GM12878 (cell line): ENCODE data around the gene TBX15. TPM values are rescaled to one million over a fixed set of nuclear protein-coding genes. Genes with fewer than 3 reads are reported as not detected.

ENCODE experiments used
- ATAC-seq: fragments of 200-7000 bp; cut with Tn5 transposase; 3 replicates; pipeline ENCODE4 v1.9.1; 2020; ENCODE audit warnings: mild to moderate bottlenecking, moderate library complexity
- BruUV-seq: library from RNA; stranded (reverse); fragments of 400-500 nt; replicated peaks from 2 replicates; lab custom pipeline; 2021; lab: Mats Ljungman, UMichigan
- CTCF ChIA-PET: fragments of 300-600 bp; sonication (Branson Sonifier 250); formaldehyde crosslinking; extraction: SDS; loops from one replicate; lab custom pipeline; 2021; ENCODE audit warnings: inconsistent platforms; lab: Yijun Ruan, JAX
- POLR2A ChIA-PET: fragments of 350-600 bp; formaldehyde crosslinking; extraction: SDS; loops from one replicate; lab custom pipeline; 2021; ENCODE audit warnings: inconsistent platforms; lab: Charles Lee
- RAD21 ChIA-PET: fragments of 300-600 bp; sonication (Branson Sonifier 250); formaldehyde crosslinking; loops from one replicate; lab custom pipeline; 2023; ENCODE audit warnings: antibody characterized with exemption; ENCODE audit not compliant: unreplicated experiment; lab: Charles Lee
- SMC1A ChIA-PET: fragments of 300-600 bp; sonication (Branson Sonifier 250); formaldehyde crosslinking; loops from one replicate; lab custom pipeline; 2023; ENCODE audit not compliant: unreplicated experiment, uncharacterized antibody; lab: Charles Lee
- DNase-seq: peaks from one replicate; pipeline ENCODE4 v3.0.0-alpha.2; 2011; ENCODE audit warnings: low read depth, low spot score
- FAIRE-seq: peaks from 3 replicates; lab custom pipeline; 2011; peaks lifted over from hg19 to GRCh38; lab: Jason Lieb, UNC
- H2AFZ ChIP-seq: 2 replicates; pipeline ENCODE4 v1.6.0; 2011; ENCODE audit warnings: low read depth, low read length, control low read depth; ENCODE audit not compliant: control insufficient read depth
- H3K27ac ChIP-seq: 2 replicates; pipeline ENCODE4 v1.5.1; 2011; ENCODE audit warnings: control low read depth; ENCODE audit not compliant: control insufficient read depth, insufficient read depth
- H3K27me3 ChIP-seq, 2 experiments: replicated peaks in 1 of 2; 2 replicates each; pipeline versions ENCODE4 v1.6.0 to v1.6.1; 2011; ENCODE audit warnings: low read length in 1 of 2; ENCODE audit not compliant: control insufficient read depth in 2 of 2, insufficient read depth in 2 of 2
- H3K36me3 ChIP-seq, 2 experiments: 2 replicates each; pipeline ENCODE4 v1.5.1; 2011; ENCODE audit warnings: low read length in 1 of 2; ENCODE audit not compliant: control insufficient read depth in 2 of 2, insufficient read depth in 2 of 2
- H3K4me1 ChIP-seq: 2 replicates; pipeline ENCODE4 v1.6.1; 2011; ENCODE audit warnings: mild to moderate bottlenecking, low read length, moderate library complexity, mixed read lengths; ENCODE audit not compliant: control insufficient read depth, insufficient read depth
- H3K4me2 ChIP-seq: 2 replicates; pipeline ENCODE4 v1.6.0; 2011; ENCODE audit warnings: control low read depth; ENCODE audit not compliant: control insufficient read depth, insufficient read depth
- H3K4me3 ChIP-seq: fragments of 200-600 bp; sonication (generic); 2 replicates; pipeline ENCODE4 v1.5.1; 2016
- H3K79me2 ChIP-seq: 2 replicates; pipeline ENCODE4 v1.6.0; 2011; ENCODE audit warnings: low read length; ENCODE audit not compliant: control insufficient read depth, insufficient read depth
- H3K9ac ChIP-seq: 2 replicates; pipeline ENCODE4 v1.8.0; 2011; ENCODE audit warnings: low read length, control low read depth, mixed read lengths; ENCODE audit not compliant: control insufficient read depth, insufficient read depth
- H3K9me3 ChIP-seq: replicated peaks from 3 replicates; pipeline ENCODE4 v1.5.1; 2011; ENCODE audit warnings: mild to moderate bottlenecking, low read length; ENCODE audit not compliant: control insufficient read depth, insufficient read depth
- H4K20me1 ChIP-seq: 2 replicates; pipeline ENCODE4 v1.6.0; 2011; ENCODE audit not compliant: control insufficient read depth, insufficient read depth
- CBX5 ChIP-seq: sonication (generic); IDR thresholded peaks from 2 replicates; pipeline ENCODE4 v1.6.1; 2016; ENCODE audit warnings: low read depth, moderate library complexity, mild to moderate bottlenecking, inconsistent platforms
- GABPA ChIP-seq: IDR thresholded peaks from 2 replicates; pipeline ENCODE4 v1.6.1; 2014; ENCODE audit warnings: antibody characterized with exemption, low read depth, mild to moderate bottlenecking, inconsistent platforms
- JUNB ChIP-seq: IDR thresholded peaks from 2 replicates; pipeline ENCODE4 v1.6.1; 2016; ENCODE audit warnings: antibody characterized with exemption, mild to moderate bottlenecking
- KAT2A ChIP-seq: conservative IDR thresholded peaks from 2 replicates; pipeline ENCODE4 v1.6.1; 2011; ENCODE audit warnings: low read depth, low read length; ENCODE audit not compliant: control insufficient read depth
- NFYA ChIP-seq: IDR thresholded peaks from 2 replicates; pipeline ENCODE4 v1.6.1; 2011; ENCODE audit warnings: low read depth, mild to moderate bottlenecking, low read length, improper control_type of control experiment, borderline replicate concordance
- POLR2AphosphoS5 ChIP-seq: IDR thresholded peaks from 2 replicates; pipeline ENCODE4 v1.6.1; 2011; ENCODE audit warnings: mild to moderate bottlenecking, low read length, inconsistent platforms
- RAD51 ChIP-seq: fragments of 450-650 bp; IDR thresholded peaks from 2 replicates; pipeline ENCODE4 v1.6.1; 2016; ENCODE audit warnings: moderate library complexity, mild to moderate bottlenecking, inconsistent platforms
- SP1 ChIP-seq: IDR thresholded peaks from one replicate; pipeline ENCODE4 v1.6.1; 2011; ENCODE audit warnings: low read depth, low read length
- ZNF24 ChIP-seq: fragments of 450-650 bp; IDR thresholded peaks from 2 replicates; pipeline ENCODE4 v1.6.1; 2017; ENCODE audit warnings: antibody characterized with exemption, mild to moderate bottlenecking
- ZNF622 ChIP-seq: fragments of 450-650 bp; IDR thresholded peaks from 2 replicates; pipeline ENCODE4 v1.6.1; 2017; ENCODE audit warnings: mild to moderate bottlenecking, inconsistent platforms
- WGBS: methylation state at CpG from one replicate; pipeline ENCODE4 v1.1.6; 2016; ENCODE audit warnings: low lambda C conversion rate; ENCODE audit not compliant: insufficient replicate concordance, insufficient coverage; ENCODE audit errors: missing lambda C conversion rate; 5-methylcytosine and 5-hydroxymethylcytosine counted together
- in situ Hi-C: fragments of 300-500 bp; cut with MboI; formaldehyde crosslinking; loops from 9 replicates; pipeline ENCODE4 v1.14.3; 2018; ENCODE audit warnings: mixed read lengths
- intact Hi-C: fragments of 100-400 bp; cut with micrococcal nuclease; formaldehyde crosslinking; loops from one replicate; pipeline ENCODE4 v1.14.2; 2022; ENCODE audit not compliant: unreplicated experiment
- polyA plus RNA-seq, 11 experiments: library from polyadenylated mRNA; depleted of rRNA in 4 of 11; unstranded in 6 of 11; stranded (reverse) in 5 of 11; fragments of >200 nt; fragmentation: Nextera tagmentation in 4 of 11; fragmentation: Illumina TruSeq in 1 of 11; extraction: Ambion mirVana in 4 of 11; extraction: Trizol in 1 of 11; gene quantifications; 1 replicate in 1 of 11; 2 replicates in 10 of 11; pipeline versions ENCODE4 v1.2.1 to v1.2.3, GENCODE V29; 2011 to 2016; ENCODE audit warnings: inconsistent platforms in 2 of 11, missing spikeins in 2 of 11, low read depth in 1 of 11
- total RNA-seq, 4 experiments: library from RNA; depleted of rRNA in 3 of 4; stranded (reverse); fragments of >200 nt in 3 of 4; fragmentation: Illumina TruSeq in 1 of 4; extraction: Trizol in 1 of 4; gene quantifications; 2 replicates each; pipeline versions ENCODE4 v1.2.1 to v1.2.3, GENCODE V29; 2013 to 2021

TBX15 gene
- total and polyA plus RNA-seq, 10 of the 15 experiments (the other 5 are each of a cell fraction or from before 2014, with no cell fraction given) = 0.64 to 9.4 (median 0.99) TPM

- no peaks in the 10 kb centered on the region for H4K20me1 ChIP-seq
- ChIA-PET CTCF (no interaction called here), POLR2A (no interaction called here), SMC1A (no interaction called here), RAD21 (no interaction called here)
- intact Hi-C loops = no loop called here
- peaks cover 21 to 47% of the 10 kb centered on the region in 2 experiments for H3K27me3 ChIP-seq
- no peak overlapping the region for H3K27ac ChIP-seq
- H3K9me3 ChIP-seq = peaks cover 4% of the 10 kb centered on the region; the same call in 2 of the 3 replicates
- ATAC-seq = no peak
- no peak for TF ChIP-seq ZNF24
- TF ChIP-seq RAD51 = no peak
- no peak for TF ChIP-seq GABPA
- TF ChIP-seq POLR2AphosphoS5 = no peak
- TF ChIP-seq NFYA = no peak
- no peak for TF ChIP-seq SP1
- TF ChIP-seq KAT2A = no peak
- no peak for TF ChIP-seq JUNB
- no peak for TF ChIP-seq CBX5
- TF ChIP-seq ZNF622 = no peak
- 59% methylated on average over 57 of the region's 65 CpGs for WGBS
- H3K4me2 ChIP-seq = peak overlapping the region; percentile 33
- H3K36me3 ChIP-seq = no peaks in the 10 kb centered on the region
- H3K9ac ChIP-seq = no peak overlapping the region
- no peak for FAIRE-seq
- H3K4me1 ChIP-seq = no peaks in the 10 kb centered on the region
- H3K79me2 ChIP-seq = no peaks in the 10 kb centered on the region
- BruUV-seq = no TSS peak
- DNase-seq = no peak
- no peak overlapping the region for H3K4me3 ChIP-seq
- H2AFZ ChIP-seq = peak overlapping the region; percentile 12; the same call in 1 of the 2 replicates
- in situ Hi-C loops = no loop called here
Measured at GRCh38 chr1:118987468-118988185, 516 bp downstream of the TBX15 start.
